Measurements from ENCODE around the gene GJC2.

Gene GJC2

GRCh38 chr1:228112617-228113016 is 37.1 kb upstream of the GJC2 start:
- DNase-seq (ENCODE audit: low spot score) (no peak), FAIRE-seq (no peak)

GRCh38 chr1:228114827-228115226 is 34.9 kb upstream of the GJC2 start:
- FAIRE-seq = no peak

GRCh38 chr1:228117335-228117734 is 32.4 kb upstream of the GJC2 start:
- no peak for FAIRE-seq
- no peak for DNase-seq (ENCODE audit: low spot score)

More at GRCh38 chr1:228114827-228115226, 34.9 kb upstream of the GJC2 start:
- DNase-seq (ENCODE audit: low spot score) = no peak

DNA sequence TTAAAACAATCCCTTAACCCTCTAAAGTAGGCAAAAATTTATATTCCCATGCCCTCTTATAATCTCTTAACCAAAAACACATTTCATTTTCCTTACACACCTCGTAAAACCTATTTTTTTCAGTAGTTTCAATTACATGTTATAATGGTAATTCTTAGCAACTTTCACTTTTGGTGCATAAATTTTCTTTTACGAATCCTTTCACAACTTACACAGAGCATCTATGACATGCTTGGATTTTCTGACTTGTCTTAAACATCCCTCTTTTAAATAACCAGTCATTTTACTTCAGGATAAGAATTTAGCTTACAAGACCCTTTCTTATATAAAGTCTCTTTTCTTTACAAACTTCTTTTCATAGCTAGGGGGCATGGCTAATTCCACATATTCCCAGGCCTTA is 31.7 kb upstream of the GJC2 start:
- FAIRE-seq = no peak
- no peak for DNase-seq (ENCODE audit: low spot score)

GRCh38 chr1:228120351-228120750 is 29.4 kb upstream of the GJC2 start:
- no peak for DNase-seq (ENCODE audit: low spot score)
- no peak for FAIRE-seq

DNA sequence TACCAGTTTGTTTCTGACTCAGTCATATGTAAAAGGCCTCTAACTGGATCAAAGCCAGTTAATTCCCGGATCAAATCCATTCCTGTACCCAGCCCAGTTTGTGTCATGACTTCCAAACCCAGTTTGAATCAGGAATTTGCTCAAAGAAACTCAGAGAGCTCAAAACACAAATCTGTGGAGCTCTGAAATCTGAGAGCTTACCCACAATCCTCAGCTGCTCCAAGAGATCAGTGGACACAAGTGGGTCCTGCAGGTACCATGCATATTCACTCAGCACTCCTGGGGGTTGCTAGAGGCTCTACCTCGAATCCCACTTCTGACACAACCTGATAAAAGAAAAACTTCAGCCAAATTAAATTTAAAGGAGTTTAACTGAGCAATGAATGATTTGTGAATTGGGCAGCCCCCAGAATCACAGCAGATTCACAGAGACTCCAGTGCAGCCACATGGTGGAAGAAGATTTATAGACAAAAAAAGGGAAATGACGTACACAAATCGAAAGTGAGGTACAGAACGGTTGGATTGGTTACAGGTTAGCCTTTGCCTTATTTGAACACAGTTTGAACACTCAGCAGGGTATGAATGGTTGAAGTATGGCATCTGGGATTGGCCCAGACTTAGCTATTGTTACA is 28.8 kb upstream of the GJC2 start:
- DNase-seq (ENCODE audit: low spot score) (no peak), FAIRE-seq (no peak)

DNA sequence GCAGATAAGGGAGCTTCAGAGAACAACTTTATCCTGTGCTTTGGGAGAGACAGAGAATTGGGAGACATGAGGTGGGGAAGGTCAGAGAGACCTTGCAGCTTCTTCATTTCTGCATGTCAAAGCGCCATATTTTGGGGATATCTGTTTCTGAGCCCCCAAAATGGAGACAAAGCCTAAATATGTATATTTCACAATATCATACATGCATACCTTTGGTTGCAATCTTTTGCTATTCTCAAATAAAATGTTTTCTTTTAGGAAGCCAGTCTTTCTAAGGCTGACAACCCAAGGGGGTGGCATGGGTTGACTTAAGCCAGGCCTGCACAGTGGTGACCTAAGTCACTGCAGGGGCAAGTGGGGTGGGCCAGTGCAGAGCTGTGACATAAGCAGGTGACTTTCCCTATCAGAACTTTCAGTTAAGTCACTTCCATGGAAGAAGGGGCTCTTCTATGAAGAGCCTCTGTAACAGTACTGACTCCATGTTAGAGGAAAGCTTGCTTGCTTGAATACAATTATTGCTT is 26.7 kb upstream of the GJC2 start:
- no peak for DNase-seq (ENCODE audit: low spot score)
- FAIRE-seq = no peak

GRCh38 chr1:228123505-228123904 is 26.2 kb upstream of the GJC2 start:
- DNase-seq (ENCODE audit: low spot score) = no peak
- no peak for FAIRE-seq

DNA sequence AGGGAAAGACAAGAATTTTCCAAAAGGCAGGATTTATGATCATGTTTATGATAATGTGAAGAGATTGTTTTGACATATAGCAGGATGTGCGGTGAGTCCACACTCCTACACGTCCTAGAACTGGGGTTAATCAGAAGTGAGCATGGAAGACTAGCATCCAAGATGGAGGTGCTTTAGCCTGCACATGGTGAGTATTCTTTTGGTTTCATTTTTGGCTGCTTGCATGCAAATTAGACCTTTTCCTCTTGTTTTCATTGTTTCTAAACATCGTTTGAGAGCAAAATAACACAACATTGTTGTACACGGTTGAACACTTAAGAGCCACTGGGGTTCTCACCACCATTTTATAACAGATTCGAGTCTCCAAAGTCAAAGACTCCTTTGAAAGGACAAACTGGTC is 24.5 kb upstream of the GJC2 start:
- FAIRE-seq = no peak
- no peak for DNase-seq (ENCODE audit: low spot score)

DNA sequence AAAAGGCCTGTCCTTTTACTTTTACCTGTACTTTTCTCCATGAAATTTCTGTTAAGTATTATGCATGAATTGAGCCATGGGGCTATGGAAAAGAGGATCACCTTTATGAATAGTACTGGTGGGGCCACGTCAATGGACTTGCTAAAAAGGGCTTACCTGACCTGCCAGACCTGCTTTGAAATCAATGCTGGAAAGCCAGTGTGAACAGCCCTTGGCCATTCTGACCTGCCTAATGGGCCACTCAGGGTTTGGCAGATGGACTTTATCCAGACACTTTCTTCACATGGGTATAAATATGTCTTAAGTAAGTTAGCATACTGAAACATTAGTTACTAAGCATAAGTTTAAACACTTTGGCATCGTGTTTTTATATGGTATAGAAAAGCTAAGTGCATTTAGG is 18.0 kb upstream of the GJC2 start:
- DNase-seq (ENCODE audit: low spot score) (no peak), FAIRE-seq (no peak)

DNA sequence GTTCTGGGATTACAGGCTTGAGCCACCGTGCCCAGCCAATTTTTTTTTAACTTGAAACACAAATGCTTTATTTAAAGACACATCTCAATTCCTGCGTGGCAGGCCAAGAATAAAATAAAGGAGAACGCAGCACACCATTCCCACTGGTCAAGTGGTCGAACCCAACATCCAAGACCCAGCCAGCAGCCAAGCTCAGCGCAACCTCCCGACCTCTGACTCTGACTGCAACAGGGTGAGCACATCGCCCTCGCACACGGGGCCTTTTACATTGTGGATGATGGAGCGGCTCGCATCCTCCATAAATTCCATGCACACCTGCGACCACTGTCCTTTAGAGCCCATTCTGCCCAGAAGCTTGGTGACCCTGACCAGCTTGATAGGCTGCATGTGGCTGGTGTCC is 15.1 kb upstream of the GJC2 start:
- DNase-seq (ENCODE audit: low spot score) (no peak), FAIRE-seq (no peak)

GRCh38 chr1:228136901-228137300 is 12.8 kb upstream of the GJC2 start:
- no peak for FAIRE-seq
- no peak for DNase-seq (ENCODE audit: low spot score)

- FAIRE-seq (no peak), DNase-seq (ENCODE audit: low spot score) (no peak)
These were observed 10.3 kb upstream of the GJC2 start for GRCh38 chr1:228139406-228139930.

- DNase-seq (ENCODE audit: low spot score) = peak; percentile 99
- FAIRE-seq = peak; percentile 73
These were observed 9.6 kb upstream of the GJC2 start, which contains the start of gene GUK1 for GRCh38 chr1:228139931-228140723. TSS of gene GUK1 (plus strand) at chr1:228140279. CDS start at chr1:228140303, 24 bp downstream.

DNA sequence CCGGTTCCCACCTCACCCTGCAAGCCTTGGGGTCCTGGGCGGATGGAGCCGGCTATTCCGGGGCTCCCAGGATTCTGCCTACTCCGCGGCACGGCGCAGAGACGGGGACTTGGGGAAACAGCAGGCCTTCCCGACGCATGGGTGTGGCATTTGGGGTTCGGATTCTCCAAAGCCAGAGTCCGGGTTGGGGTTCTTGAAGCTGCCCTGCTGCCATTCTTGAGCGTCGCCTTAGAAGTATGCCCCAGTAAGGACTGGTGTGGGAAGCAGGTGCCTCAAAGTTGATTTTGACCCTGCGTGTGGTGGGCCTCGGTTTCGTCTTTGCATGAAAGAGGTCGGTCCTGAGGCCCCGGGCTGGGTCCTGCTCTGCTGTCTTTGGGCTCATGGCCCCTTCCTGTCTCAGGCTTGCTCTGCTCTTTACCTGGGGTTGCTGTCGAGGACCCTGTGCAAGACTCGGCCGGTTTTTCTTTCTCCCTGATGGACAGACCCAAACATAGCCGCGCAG is 9.0 kb upstream of the GJC2 start:
- no peak for DNase-seq (ENCODE audit: low spot score)
- FAIRE-seq = no peak

DNA sequence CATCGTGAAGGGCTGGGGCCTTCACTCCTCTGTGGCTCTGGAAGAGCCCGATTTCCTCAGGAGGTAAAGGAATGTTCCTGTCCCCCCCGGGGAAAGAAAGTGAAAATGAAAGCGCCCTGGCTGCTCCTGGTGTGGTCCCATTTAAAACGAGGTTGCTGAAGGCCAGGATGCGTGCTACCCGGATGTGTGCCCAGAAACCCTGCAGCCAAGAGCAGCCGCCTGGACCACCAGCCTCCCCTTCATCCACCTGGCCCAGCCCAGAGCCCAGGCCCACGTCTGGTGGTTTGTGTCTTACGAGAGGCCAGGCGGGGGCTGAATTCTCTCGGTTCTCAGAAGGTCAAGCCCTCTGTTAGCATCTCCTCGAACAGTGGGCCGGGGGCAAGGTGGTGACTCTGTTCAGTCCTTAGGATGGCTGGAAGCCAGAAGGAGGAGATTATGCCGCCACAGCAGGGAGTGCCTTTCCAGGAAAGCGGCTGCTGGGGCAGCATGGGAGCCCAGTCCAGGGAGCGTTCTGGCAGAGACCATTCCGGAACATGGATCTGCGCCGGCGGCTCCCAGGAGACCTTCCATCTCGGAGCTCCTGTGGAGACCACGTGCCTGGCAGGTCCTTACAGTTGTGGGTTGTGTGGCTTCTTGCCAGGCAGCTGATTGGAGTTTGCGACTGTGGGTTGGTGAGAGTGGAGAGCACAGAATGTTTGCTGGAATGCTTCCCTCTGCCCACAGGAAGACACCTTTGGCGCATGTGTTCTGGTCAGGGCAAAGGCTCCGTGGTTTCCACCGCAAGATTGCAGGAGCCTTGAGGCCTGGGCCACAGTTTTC is 8.3 kb upstream of the GJC2 start:
- peak; percentile 81 for FAIRE-seq

DNA sequence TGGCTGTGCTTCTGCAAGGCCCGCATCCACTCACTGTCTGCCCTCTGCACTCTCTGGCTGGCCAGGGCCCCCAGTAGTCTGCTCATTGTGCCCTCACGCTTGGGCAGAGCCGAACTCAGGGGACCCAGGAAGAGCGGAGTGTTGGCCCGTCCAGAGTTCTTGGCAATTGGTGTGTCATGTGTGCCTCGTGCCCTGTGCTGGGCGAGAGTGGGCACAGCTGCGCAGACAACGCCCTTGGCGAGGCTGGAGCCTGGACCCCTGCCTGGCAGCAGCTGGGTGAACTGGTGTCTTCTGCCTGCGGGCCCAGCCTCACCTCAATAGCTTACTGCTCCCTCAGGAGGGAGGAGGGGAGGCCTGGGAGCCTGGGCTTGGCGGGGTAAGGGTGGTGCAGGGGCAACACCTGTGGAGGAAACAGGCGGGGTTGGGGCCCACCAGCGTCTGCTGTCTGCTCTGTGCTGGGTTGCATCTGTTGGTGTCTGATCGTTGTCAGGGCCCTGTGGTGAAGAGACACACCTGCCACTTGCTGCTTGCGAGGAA is 7.5 kb upstream of the GJC2 start:
- FAIRE-seq (no peak), DNase-seq (ENCODE audit: low spot score) (no peak)

More for the DNA sequence above, 8.3 kb upstream of the GJC2 start:
- DNase-seq (ENCODE audit: low spot score) = peak; percentile 88

DNA sequence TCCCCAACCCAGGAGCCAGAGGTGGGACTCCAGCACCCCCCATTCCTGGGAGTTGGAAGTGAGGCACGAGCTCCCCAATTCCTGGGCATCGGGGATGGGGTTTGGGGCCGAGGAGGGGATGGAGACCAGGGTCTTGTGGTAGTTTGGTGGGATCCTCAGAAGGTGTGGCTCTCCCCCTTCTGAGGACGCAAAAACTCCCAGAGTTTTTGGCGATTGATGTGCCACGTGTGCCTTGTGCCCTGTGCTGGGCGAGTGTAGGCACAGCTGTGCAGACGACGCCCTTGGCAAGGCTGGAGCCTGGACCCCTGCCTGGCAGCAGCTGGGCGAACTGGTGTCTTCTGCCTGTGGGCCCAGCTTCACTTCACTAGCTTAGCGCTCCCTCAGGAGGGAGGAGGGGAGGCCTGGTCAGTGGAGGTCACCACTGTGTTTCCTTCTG is 7.0 kb upstream of the GJC2 start:
- FAIRE-seq (no peak), DNase-seq (ENCODE audit: low spot score) (no peak)

DNA sequence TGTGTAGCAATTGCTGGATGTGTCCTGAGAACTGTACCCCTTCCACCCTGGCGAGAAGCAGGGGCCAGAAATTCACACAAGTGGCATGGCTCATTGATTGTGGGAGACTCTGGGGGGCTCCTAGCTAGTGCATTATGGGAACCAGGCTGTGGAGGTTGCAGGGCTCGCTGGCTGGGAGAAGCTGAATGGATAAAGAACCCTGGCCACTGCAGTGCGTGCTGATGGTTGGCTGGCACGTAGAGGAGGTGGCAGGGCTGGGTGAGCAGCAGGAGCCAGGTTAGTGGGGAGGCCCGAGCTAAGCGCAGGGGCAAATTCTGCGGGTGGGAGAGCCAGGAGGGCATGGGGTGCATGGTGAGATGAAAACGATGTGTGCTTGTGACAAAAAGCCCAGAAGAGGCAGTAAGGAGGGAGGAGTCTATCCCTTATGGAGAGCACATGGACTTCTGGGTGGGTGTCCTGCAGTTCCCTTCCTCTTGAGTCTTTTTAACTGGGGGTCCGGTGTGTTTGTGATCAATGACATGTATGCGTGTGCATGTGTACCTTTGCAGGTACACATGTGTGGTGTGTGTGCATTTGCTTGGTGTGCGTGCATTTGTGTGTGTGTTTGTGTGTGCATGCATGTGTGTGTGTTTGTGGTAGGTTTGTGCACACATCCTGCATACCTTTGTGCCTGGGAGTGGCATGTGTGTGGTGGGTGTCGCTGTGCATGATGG is 6.1 kb upstream of the GJC2 start:
- FAIRE-seq (no peak), DNase-seq (ENCODE audit: low spot score) (no peak)

- FAIRE-seq (no peak), DNase-seq (ENCODE audit: low spot score) (no peak)
These were observed 5.3 kb upstream of the GJC2 start for GRCh38 chr1:228144193-228144992.
